Activated naive CD4-positive, alpha-beta T cell treated with anti-CD3 and anti-CD28 coated beads, Interleukin-2, amount 10 ng/mL, durations not matched to agents 7 days and 5 days (primary cell): ENCODE measurements around the gene DRD3.

Experiments
- CTCF ChIA-PET: fragments of 350-600 bp; sonication (Branson Sonifier 250); formaldehyde crosslinking; loops from one replicate; lab custom pipeline; 2021; ENCODE audit warnings: antibody characterized with exemption; lab: Charles Lee
- DNase-seq: peaks from one replicate; pipeline ENCODE4 v3.0.0-alpha.2; 2020
- H3K27ac Mint-ChIP-seq: one replicate; pipeline ENCODE4 v1.8.0; 2021; ENCODE audit warnings: mild to moderate bottlenecking, moderate library complexity, mixed read lengths
- H3K27me3 Mint-ChIP-seq: one replicate; pipeline ENCODE4 v1.8.0; 2021; ENCODE audit warnings: mild to moderate bottlenecking, mixed read lengths
- H3K36me3 Mint-ChIP-seq: one replicate; pipeline ENCODE4 v1.8.0; 2021; ENCODE audit warnings: mixed read lengths
- H3K4me1 Mint-ChIP-seq: one replicate; pipeline ENCODE4 v1.8.0; 2021; ENCODE audit warnings: mixed read lengths
- H3K4me3 Mint-ChIP-seq: one replicate; pipeline ENCODE4 v1.8.0; 2021; ENCODE audit warnings: mild to moderate bottlenecking, moderate library complexity, mixed read lengths
- H3K9me3 Mint-ChIP-seq: one replicate; pipeline ENCODE4 v1.8.0; 2021; ENCODE audit warnings: mixed read lengths

DRD3 gene

DNA sequence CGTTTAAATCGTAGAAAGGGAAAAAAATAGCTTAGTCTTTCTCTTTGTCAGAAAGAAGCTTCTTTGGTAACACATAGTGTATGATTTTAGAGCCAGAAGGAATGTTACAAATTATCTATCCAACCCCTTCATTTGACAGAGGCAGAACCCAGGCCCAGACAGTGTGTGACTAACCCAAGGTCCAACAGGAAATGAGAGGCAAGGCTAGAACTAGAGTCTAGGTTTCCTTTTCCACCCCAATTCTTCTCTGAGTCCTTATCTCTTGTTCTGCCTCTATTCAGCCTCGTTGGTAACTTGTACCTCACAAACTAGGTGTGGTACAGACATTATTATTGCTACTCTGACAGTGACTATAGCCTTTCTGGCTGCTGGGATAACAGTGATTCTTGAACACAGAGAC is 83.1 kb downstream of the DRD3 start:
- H3K4me3 Mint-ChIP-seq, result no peak overlapping the region
- no peaks in the 10 kb centered on the region for H3K36me3 Mint-ChIP-seq
- CTCF ChIA-PET, result no interaction called here
- peaks cover 19% of the 10 kb centered on the region for H3K27me3 Mint-ChIP-seq
- H3K9me3 Mint-ChIP-seq, result no peaks in the 10 kb centered on the region
- H3K27ac Mint-ChIP-seq, result no peak overlapping the region
- no peaks in the 10 kb centered on the region for H3K4me1 Mint-ChIP-seq
- DNase-seq, result no peak

DNA sequence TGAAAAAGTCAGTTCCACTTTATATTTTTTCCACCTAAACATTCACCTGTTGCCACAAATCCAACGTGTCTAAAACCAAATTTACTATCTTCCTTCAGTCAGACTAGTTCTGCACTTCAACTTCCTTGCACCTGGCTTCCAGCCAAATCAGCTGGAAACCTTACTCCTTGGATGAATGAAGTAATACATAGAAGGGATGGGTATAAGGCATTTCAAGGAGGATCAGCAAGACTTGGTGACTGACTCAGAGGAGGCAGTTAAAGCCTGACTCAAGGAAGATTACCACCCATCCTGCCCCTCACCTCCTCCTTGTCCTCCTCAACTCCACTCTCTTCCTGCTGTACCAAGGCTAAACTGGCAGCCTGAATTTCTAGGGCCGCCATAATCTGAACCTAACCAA is 85.3 kb downstream of the DRD3 start:
- H3K4me3 Mint-ChIP-seq, result no peak overlapping the region
- no peaks in the 10 kb centered on the region for H3K9me3 Mint-ChIP-seq
- H3K27me3 Mint-ChIP-seq, result peaks cover 15% of the 10 kb centered on the region
- CTCF ChIA-PET, result no interaction called here
- DNase-seq, result no peak
- H3K4me1 Mint-ChIP-seq, result no peaks in the 10 kb centered on the region
- no peak overlapping the region for H3K27ac Mint-ChIP-seq
- H3K36me3 Mint-ChIP-seq, result no peaks in the 10 kb centered on the region

DNA sequence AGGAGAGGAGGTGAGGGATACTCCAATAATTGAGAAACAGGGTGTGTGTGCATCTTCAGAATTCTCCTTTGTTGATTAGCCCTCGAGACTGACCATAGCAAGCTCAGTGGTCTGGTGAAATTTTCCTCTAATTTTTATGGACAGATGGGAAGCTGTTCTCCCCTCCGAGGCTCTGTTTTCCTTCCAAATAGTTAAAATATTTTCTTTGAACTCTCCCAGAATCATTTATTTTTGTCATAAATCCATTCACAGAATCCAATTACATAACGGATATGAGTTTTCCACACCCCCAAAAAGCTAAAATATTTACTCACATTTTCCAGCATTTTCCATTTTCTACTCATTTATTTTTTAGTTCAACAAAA is 85.9 kb downstream of the DRD3 start:
- Mint-ChIP-seq H3K4me3 (no peak overlapping the region), H3K27me3 (peaks cover 15% of the 10 kb centered on the region), H3K4me1 (no peaks in the 10 kb centered on the region), H3K36me3 (peaks cover under 1% of the 10 kb centered on the region), H3K9me3 (no peaks in the 10 kb centered on the region), H3K27ac (no peak overlapping the region)
- CTCF ChIA-PET, result no interaction called here
- no peak for DNase-seq

DNA sequence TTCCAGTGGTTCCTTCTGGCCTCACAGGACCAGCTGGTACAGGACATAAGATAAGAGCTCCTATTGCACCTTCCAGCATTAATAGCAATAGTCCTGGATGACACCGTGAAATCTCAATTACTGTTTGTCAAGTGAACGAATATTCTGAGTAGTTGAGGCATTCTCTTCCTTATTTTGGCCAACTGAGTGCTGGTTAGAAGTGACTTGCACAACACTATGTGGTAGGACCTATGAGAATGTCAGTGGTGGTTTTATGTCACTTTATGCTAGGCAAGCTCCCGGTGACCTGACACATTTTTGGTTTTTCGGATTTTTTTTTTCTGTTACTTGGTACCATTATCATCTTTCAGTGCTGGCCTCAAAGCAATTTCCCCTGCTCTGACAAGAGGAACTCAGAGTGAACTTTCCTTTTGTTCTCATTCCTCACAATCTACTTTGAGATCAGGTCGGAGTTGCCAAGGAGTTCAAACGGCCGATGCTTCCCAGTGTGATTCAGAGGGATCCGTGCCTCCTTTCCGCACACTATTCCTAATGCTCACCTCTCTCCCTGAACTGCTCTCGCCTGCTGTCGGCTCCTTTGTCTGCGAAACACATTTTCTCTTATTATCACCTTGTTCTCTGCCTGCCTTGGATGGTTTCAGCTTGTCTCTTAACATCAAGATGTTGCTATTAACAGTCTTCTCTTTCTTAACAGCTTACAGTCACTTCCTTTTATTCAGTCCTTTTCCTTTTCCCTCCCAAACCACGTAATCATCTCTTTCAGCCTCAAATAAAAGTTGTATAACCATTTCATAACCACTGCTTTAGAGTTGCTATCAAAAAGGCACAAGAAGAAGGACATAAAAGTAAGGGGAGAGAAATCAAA is 86.5 kb downstream of the DRD3 start:
- no peak overlapping the region for H3K4me3 Mint-ChIP-seq
- peaks cover 7% of the 10 kb centered on the region for H3K36me3 Mint-ChIP-seq
- H3K9me3 Mint-ChIP-seq, result no peaks in the 10 kb centered on the region
- H3K4me1 Mint-ChIP-seq, result no peaks in the 10 kb centered on the region
- CTCF ChIA-PET, result no interaction called here
- no peak for DNase-seq
- peaks cover 11% of the 10 kb centered on the region for H3K27me3 Mint-ChIP-seq
- no peak overlapping the region for H3K27ac Mint-ChIP-seq

DNA sequence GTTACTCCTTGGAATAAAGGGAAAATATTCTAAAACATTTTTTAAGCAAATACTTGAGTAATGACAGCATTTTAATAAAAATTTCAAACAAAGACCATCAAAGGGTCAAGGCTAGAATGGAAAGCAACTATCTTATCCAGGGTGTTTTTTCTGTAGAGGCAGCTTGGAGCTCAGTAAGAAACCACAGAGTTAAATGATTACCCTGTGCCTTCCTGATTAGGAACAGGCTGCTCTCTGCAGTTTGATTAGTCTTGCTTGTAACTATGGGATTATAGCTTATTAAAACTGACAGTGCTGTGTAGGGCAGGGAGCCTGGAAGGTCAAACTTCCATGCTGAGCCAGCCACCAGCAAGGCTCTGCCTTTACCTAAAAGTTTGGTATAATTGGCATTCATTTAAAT is 89.2 kb downstream of the DRD3 start:
- Mint-ChIP-seq H3K4me1 (no peaks in the 10 kb centered on the region), H3K9me3 (no peaks in the 10 kb centered on the region)

DNA sequence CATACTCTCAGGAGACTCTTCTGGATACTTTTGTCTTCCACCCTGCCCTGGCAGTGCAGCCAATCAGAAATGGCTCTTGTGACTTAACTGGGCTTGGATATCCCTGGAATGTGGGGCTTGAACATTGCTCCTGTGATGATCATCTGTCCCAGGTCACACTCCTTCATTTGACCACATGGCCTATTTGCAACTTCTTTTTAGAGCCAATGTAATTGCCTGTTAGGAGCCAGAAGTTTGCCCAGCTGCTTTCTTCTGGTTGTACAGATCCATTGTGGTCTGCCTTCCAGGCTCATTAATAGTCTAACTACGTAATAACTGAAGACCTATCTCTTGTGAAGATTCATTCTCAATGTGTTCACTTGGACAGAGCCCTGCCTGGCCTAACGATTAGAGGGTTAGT is 92.5 kb downstream of the DRD3 start:
- DNase-seq, result no peak
- Mint-ChIP-seq H3K36me3 (peaks cover 47% of the 10 kb centered on the region), H3K27me3 (no peaks in the 10 kb centered on the region), H3K4me3 (no peak overlapping the region), H3K9me3 (no peaks in the 10 kb centered on the region), H3K27ac (no peak overlapping the region), H3K4me1 (no peaks in the 10 kb centered on the region)
- CTCF ChIA-PET, result no interaction called here

More for the DNA sequence above, 89.2 kb downstream of the DRD3 start:
- Mint-ChIP-seq H3K36me3 (peaks cover 25% of the 10 kb centered on the region), H3K27ac (no peak overlapping the region), H3K27me3 (peaks cover 8% of the 10 kb centered on the region), H3K4me3 (no peak overlapping the region)
- DNase-seq, result no peak
- CTCF ChIA-PET, result interaction anchor here (1.0 kb wide), 1 partner anchor 62 kb away, joined by 4 read pairs; no protein-coding TSS in a partner anchor

DNA sequence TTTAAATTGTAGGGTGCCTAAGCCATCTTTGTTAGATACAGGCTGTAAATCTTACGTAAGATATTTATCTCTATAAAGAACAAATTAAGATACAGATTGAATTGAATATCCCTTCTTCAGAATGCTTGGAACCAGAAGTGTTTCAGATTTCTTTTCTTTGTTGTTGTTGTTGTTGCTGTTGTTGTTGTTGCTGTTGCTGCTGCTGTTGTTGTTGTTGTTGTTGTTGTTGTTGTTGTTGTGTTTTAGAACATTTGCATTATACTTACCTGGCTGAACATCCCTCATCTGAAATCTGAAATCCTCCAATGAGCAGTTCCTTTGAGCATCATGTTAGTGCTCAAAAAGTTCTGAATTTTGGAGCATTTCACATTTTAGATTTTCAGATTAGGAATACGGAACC is 95.7 kb downstream of the DRD3 start:
- Mint-ChIP-seq H3K4me3 (no peak overlapping the region), H3K9me3 (no peaks in the 10 kb centered on the region), H3K4me1 (no peaks in the 10 kb centered on the region), H3K27me3 (no peaks in the 10 kb centered on the region), H3K27ac (peak overlapping the region; percentile 19), H3K36me3 (peaks cover 62% of the 10 kb centered on the region)
- CTCF ChIA-PET, result no interaction called here
- no peak for DNase-seq

DNA sequence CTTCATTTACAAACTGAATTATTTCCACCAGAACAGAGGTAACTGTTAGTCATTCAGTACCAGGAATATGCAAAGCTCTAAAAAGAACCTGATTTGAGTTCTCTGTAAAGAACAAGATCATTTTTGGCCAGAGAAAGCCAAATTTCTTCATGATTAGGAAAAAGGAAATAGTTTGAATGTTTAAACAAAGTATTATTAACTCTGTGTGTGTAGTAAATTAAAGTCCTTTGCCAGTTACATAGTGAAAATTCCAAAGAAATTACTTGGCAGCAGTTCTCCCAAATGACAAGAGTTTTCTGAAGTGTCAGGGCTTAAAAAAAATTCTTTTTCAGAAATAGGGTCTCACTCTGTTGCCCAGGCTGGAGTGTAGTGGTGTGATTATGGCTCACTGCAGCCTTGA is 97.8 kb downstream of the DRD3 start:
- no peak overlapping the region for H3K4me3 Mint-ChIP-seq
- peaks cover 62% of the 10 kb centered on the region for H3K36me3 Mint-ChIP-seq
- H3K9me3 Mint-ChIP-seq, result no peaks in the 10 kb centered on the region
- no peak overlapping the region for H3K27ac Mint-ChIP-seq
- CTCF ChIA-PET, result no interaction called here
- no peaks in the 10 kb centered on the region for H3K27me3 Mint-ChIP-seq
- no peak for DNase-seq
- no peaks in the 10 kb centered on the region for H3K4me1 Mint-ChIP-seq

DNA sequence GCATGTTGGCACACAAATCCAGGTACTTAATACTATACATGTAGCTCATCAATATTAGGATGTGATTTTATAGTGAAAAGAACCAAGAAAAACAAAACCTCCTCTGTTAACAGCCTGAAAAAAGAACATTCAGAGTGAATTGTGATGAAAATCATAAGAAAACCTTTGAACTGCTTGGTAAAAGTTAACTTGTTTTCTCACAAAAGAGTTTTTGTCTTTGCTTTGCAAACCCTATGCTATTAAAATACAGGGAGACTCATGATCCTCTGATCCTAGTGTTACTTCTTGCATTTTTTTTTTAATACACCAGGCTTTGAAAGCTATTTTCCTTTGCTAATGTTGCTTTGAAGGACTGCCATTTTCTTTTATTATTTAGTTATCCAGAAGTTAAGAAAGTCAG is 98.7 kb downstream of the DRD3 start:
- Mint-ChIP-seq H3K9me3 (no peaks in the 10 kb centered on the region), H3K36me3 (peaks cover 55% of the 10 kb centered on the region), H3K4me1 (no peaks in the 10 kb centered on the region), H3K4me3 (no peak overlapping the region), H3K27me3 (no peaks in the 10 kb centered on the region), H3K27ac (no peak overlapping the region)
- DNase-seq, result no peak
- CTCF ChIA-PET, result no interaction called here

DNA sequence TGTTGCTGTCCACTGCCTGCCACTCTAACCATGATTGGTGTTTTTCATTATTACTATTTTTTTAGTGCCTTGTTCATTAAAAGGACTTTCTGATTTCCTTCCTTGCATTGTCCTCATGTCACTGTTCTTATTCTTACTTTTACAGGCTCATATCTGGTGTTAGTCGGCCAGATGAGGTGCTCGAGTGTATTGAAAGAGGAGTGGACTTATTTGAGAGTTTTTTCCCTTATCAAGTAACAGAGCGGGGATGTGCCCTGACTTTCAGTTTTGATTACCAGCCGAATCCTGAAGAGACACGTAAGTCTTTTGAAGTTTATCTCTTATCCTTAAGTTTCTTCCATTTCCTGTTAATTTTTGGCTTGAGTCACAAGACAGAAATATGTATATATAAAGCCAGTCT is 99.1 kb downstream of the DRD3 start:
- CTCF ChIA-PET, result no interaction called here
- Mint-ChIP-seq H3K9me3 (no peaks in the 10 kb centered on the region), H3K4me1 (no peaks in the 10 kb centered on the region), H3K27me3 (no peaks in the 10 kb centered on the region), H3K4me3 (no peak overlapping the region), H3K27ac (no peak overlapping the region), H3K36me3 (peaks cover 57% of the 10 kb centered on the region)
- no peak for DNase-seq

DNA sequence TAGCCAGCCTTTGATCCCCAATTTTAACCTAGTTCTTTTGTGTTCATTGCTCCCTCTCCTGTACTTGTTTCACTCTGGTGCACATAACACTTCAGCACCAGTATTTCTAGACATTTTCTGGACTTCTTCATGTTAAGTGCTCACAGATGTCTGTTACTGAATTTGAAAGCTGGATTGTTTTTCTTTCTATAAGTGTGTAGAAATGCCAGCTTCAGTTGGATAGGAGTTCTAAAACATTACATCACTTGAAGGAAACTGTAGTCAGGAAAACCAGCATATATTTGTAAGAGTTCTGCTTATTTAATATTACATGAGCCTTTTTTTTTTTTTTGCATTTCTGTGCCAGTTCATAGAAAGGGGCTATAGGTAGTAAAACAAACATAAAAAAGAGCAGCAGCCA is 100.7 kb downstream of the DRD3 start:
- no peak overlapping the region for H3K27ac Mint-ChIP-seq
- no peaks in the 10 kb centered on the region for H3K27me3 Mint-ChIP-seq
- peaks cover 57% of the 10 kb centered on the region for H3K36me3 Mint-ChIP-seq
- DNase-seq, result no peak
- H3K4me3 Mint-ChIP-seq, result no peak overlapping the region
- CTCF ChIA-PET, result interaction anchor here (1.5 kb wide), 1 partner anchor 11 kb away, joined by 6 read pairs; no protein-coding TSS in a partner anchor
- H3K4me1 Mint-ChIP-seq, result no peaks in the 10 kb centered on the region
- H3K9me3 Mint-ChIP-seq, result no peaks in the 10 kb centered on the region
